Right lobe of liver (tissue), 6 donors: ENCODE measurements around the gene OR10J4. TPM values are rescaled to one million over a fixed set of nuclear protein-coding genes. Genes with fewer than 3 reads are reported as not detected.
"Not testable (repeated sequence)": the region's sequence is repeated elsewhere in the genome, so short reads cannot be mapped to it uniquely, and the experiment has no call there.

ENCODE experiments used
- ATAC-seq, 4 donors: fragments of 200-7000 bp; cut with Tn5 transposase; one replicate each; pipeline ENCODE4 v1.9.1; 2020; ENCODE audit warnings: mild to moderate bottlenecking in 4 of 4, moderate library complexity in 4 of 4
- DNase-seq, 3 donors: peaks; one replicate each; pipeline ENCODE4 v3.0.0-alpha.2; 2020
- H3K27ac ChIP-seq, 3 donors: fragments of 200-600 bp; one replicate each; pipeline ENCODE4 v1.8.0; 2022
- H3K27me3 ChIP-seq, 2 donors: fragments of 200-600 bp; one replicate each; pipeline ENCODE4 v1.8.0; 2022
- H3K36me3 ChIP-seq, 4 donors: fragments of 200-600 bp; sonication (generic) in 1 of 4; one replicate each; pipeline versions ENCODE4 v1.5.1 to v1.8.0; 2017 to 2022; ENCODE audit warnings: control low read depth in 1 of 4
- H3K4me1 ChIP-seq, 4 donors: fragments of 200-600 bp; sonication (generic) in 1 of 4; one replicate each; pipeline versions ENCODE4 v1.5.1 to v1.8.0; 2017 to 2022; ENCODE audit warnings: control low read depth in 1 of 4
- H3K4me3 ChIP-seq, 3 donors: fragments of 200-600 bp; one replicate each; pipeline ENCODE4 v1.8.0; 2022
- H3K9me3 ChIP-seq, 4 donors: fragments of 200-600 bp; sonication (generic) in 1 of 4; one replicate each; pipeline versions ENCODE4 v1.5.1 to v1.8.0; 2017 to 2022; ENCODE audit warnings: control low read depth in 1 of 4
- POLR2A ChIP-seq: fragments of 450-650 bp; IDR thresholded peaks from one replicate; pipeline ENCODE4 v1.6.1; 2017; ENCODE audit warnings: antibody characterized with exemption, mild to moderate bottlenecking
- WGBS: methylation state at CpG from one replicate; pipeline ENCODE4 v1.1.6; 2018; ENCODE audit warnings: low coverage, low lambda C conversion rate; ENCODE audit not compliant: insufficient coverage; ENCODE audit errors: missing lambda C conversion rate; 5-methylcytosine and 5-hydroxymethylcytosine counted together
- intact Hi-C, 2 donors: fragments of 100-400 bp; cut with DNase I; formaldehyde crosslinking; loops; one replicate each; pipeline versions ENCODE4 v1.11.2 to v1.14.1; 2022
- total RNA-seq, 6 experiments: library from RNA; depleted of rRNA in 2 of 6; stranded (reverse); fragments of >200 nt in 2 of 6; fragmentation: NEBNext Ultra II Directional in 3 of 6; extraction: Animal tissue kit (Norgen Biotek cat#: 25700) in 3 of 6; gene quantifications; one replicate each; pipeline versions ENCODE4 v1.1.0 to v1.2.4, GENCODE V29; 2016 to 2023
- TF ChIP-seq, protein P1 (sequence below), 4 donors: fragments of 200-600 bp in 3 of 4; fragments of 450-650 bp in 1 of 4; IDR thresholded peaks; one replicate each; pipeline versions ENCODE4 v1.5.1 to v1.8.0; 2016 to 2022; ENCODE audit warnings: antibody characterized with exemption in 4 of 4, mild to moderate bottlenecking in 2 of 4
- donor health status: DM: no; HTN: yes; CAD: no.
- donor health status: DM: no; HTN: no; CAD: no.
- donor health status: DM: no; HTN: no; CAD: no.
- donor health status: DM: no; HTN: yes; CAD: no.
- donor health status: DM: no; HTN: yes; CAD: no.

Gene OR10J4
- total RNA-seq, 6 experiments from 2014 or later: not detected

DNA sequence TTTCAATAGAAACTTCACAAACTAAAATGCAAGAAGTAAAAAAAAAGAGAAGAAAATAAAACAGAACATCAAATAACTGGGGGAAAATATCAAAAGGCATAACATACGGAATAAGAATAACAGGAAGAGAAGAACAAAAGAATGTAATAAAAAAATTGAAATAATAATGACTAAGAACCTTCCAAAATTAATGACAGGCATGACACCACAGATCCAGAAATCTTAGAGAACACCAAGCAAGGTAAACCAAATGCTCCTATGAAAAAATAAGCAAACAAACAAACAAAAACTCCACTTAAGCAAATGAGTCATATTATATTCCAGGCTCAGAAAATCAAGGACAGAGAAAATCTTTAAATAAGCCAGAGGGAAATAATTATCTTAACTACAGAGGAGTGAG is 16.2 kb downstream of the OR10J4 start:
- H3K27ac ChIP-seq: no peak overlapping the region
- H3K36me3 ChIP-seq: no peaks in the 10 kb centered on the region
- H3K4me1 ChIP-seq: peaks cover 0 to 20% (median 7%) of the 10 kb centered on the region in 4 donors
- intact Hi-C loops: no loop called here
- ATAC-seq (no peak), DNase-seq (no peak)
- no peaks in the 10 kb centered on the region for H3K9me3 ChIP-seq
- WGBS: 60% methylated on average over 1 of the region's 1 CpG
- H3K4me3 ChIP-seq: no peak overlapping the region
- no peaks in the 10 kb centered on the region for H3K27me3 ChIP-seq
- TF ChIP-seq, protein P1, sequence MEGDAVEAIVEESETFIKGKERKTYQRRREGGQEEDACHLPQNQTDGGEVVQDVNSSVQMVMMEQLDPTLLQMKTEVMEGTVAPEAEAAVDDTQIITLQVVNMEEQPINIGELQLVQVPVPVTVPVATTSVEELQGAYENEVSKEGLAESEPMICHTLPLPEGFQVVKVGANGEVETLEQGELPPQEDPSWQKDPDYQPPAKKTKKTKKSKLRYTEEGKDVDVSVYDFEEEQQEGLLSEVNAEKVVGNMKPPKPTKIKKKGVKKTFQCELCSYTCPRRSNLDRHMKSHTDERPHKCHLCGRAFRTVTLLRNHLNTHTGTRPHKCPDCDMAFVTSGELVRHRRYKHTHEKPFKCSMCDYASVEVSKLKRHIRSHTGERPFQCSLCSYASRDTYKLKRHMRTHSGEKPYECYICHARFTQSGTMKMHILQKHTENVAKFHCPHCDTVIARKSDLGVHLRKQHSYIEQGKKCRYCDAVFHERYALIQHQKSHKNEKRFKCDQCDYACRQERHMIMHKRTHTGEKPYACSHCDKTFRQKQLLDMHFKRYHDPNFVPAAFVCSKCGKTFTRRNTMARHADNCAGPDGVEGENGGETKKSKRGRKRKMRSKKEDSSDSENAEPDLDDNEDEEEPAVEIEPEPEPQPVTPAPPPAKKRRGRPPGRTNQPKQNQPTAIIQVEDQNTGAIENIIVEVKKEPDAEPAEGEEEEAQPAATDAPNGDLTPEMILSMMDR (IDR thresholded peaks at IDR 0.05): no peak
- no peak for TF ChIP-seq POLR2A

DNA sequence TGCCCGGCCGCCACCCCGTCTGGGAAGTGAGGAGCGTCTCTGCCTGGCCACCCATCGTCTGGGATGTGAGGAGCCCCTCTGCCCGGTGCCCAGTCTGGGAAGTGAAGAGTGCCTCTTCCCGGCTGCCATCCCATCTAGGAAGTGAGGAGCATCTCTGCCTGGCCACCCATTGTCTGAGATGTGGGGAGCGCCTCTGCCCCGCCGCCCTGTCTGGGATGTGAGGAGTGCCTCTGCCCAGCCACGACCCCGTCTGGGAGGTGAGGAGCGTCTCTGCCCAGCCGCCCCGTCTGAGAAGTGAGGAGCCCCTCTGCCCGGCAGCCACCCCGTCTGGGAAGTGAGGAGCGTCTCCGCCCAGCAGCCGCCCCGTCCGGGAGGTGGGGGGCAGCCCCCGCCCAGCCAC is 17.6 kb downstream of the OR10J4 start:
- WGBS: no CpG with 5 or more reads among the region's 23 CpGs
- DNase-seq, H3K4me3 ChIP-seq, intact Hi-C loops, H3K4me1 ChIP-seq, H3K9me3 ChIP-seq, ATAC-seq, H3K27me3 ChIP-seq, H3K36me3 ChIP-seq, H3K27ac ChIP-seq: not testable (repeated sequence)

DNA sequence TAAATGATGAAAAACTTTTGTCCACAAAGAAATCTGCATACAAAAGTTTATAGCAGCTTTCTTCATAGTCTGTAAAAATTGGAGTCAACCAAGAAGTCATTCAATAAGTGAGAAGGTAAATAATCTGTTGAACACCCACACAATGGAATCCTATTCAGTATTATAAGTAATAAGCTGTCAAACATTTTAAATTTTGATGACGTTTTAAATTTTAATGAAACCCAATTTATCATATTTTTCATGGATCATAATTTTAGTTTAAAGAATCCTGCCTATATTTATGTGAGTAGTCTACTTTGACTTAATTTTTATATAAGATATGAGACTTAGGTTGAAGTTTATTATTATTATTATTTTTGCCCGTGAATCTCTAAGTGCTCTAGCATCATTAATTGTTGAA is 27.5 kb downstream of the OR10J4 start:
- H3K9me3 ChIP-seq: no peaks in the 10 kb centered on the region
- no peak for DNase-seq
- no peak overlapping the region for H3K4me3 ChIP-seq
- no peak for ATAC-seq
- H3K27me3 ChIP-seq: no peaks in the 10 kb centered on the region
- WGBS: 81% methylated on average over 2 of the region's 2 CpGs
- intact Hi-C loops: no loop called here
- TF ChIP-seq POLR2A: no peak
- TF ChIP-seq, protein P1 (IDR thresholded peaks at IDR 0.05): no peak
- no peak overlapping the region for H3K27ac ChIP-seq
- H3K36me3 ChIP-seq: no peaks in the 10 kb centered on the region
- H3K4me1 ChIP-seq: no peaks in the 10 kb centered on the region

DNA sequence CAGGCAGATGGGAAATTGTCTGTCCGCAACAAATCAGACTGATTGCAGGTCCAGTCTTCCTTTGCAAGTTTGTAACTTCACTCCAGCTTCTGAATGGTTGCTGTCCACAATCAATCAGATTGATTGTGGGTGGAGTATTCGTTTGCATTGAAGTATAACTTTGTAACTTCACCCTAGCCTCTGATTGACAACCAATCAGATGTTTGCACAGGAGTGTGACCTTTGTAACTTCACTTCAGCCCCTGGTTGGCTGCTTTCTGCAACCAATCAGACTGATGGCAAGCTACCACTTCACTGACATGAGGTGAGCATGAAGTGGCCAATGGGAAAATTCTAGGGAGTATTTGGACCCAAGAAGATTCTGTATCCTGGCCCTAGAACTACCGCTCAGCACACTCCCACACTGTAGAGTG is 33.2 kb downstream of the OR10J4 start:
- TF ChIP-seq, protein P1 (IDR thresholded peaks at IDR 0.05): no peak
- TF ChIP-seq POLR2A: peak; percentile 77
- WGBS: 39% methylated on average over 3 of the region's 3 CpGs
- peak; percentile 81 to 89 (median 87) for ATAC-seq
- peak in 2 of 3 donors; percentile 39 to 82 for DNase-seq
- Histone ChIP-seq H3K27me3 (no peaks in the 10 kb centered on the region), H3K27ac (peak overlapping the region in 2 of 3 donors; percentile 64 to 66), H3K36me3 (no peaks in the 10 kb centered on the region), H3K4me3 (peak overlapping the region in 2 of 3 donors; percentile 39 to 47), H3K9me3 (no peaks in the 10 kb centered on the region), H3K4me1 (peaks cover 0 to 10% (median 0%) of the 10 kb centered on the region in 4 donors)
- intact Hi-C loops: no loop called here

DNA sequence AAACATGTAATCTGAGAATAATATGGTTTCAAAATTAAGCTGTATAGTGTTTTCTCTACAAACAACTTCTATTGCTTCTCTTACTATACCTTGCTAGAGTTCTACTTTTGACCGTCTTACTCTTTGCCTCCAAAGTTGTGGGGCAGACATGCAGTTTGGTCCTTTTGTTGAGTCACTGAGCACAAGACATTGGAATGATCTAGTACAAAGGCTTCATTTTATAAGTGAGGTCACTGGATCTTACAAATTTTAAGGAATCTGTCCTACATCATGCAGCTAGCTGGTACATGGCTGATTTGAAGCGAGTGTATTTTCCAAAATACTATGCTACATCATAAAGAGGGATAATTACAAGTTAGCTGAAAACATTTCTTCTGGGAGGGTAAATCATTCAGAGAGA is 36.3 kb downstream of the OR10J4 start:
- ATAC-seq: peak in 1 of 4 donors; percentile 20

More for the DNA sequence above, 36.3 kb downstream of the OR10J4 start:
- Histone ChIP-seq H3K27ac (no peak overlapping the region), H3K27me3 (no peaks in the 10 kb centered on the region), H3K9me3 (no peaks in the 10 kb centered on the region), H3K4me1 (peaks cover 0 to 14% (median 0%) of the 10 kb centered on the region in 4 donors), H3K36me3 (no peaks in the 10 kb centered on the region), H3K4me3 (peak overlapping the region in 1 of 3 donors; percentile 47)
- 33% methylated on average over 2 of the region's 2 CpGs for WGBS
- DNase-seq: no peak
- intact Hi-C loops: no loop called here
- TF ChIP-seq, protein P1 (IDR thresholded peaks at IDR 0.05): no peak
